Tibial nerve (tissue), 3 donors: Measurements from ENCODE around the gene PTPRD.

ENCODE experiments used
- CTCF ChIP-seq, 5 experiments: fragments of 200-600 bp in 3 of 5; fragments of 450-650 bp in 2 of 5; sonication (generic) in 3 of 5; IDR thresholded peaks; one replicate each; pipeline ENCODE4 v1.5.1; 2016 to 2019; ENCODE audit warnings: antibody characterized with exemption in 5 of 5, mild to moderate bottlenecking in 3 of 5, moderate library complexity in 2 of 5
- POLR2A ChIP-seq, 2 donors: fragments of 450-650 bp; IDR thresholded peaks; one replicate each; pipeline ENCODE4 v1.6.1; 2017; ENCODE audit warnings: antibody characterized with exemption in 2 of 2, mild to moderate bottlenecking in 2 of 2, moderate library complexity in 2 of 2

GRCh38 chr9:8477450-8477849 lies 2135.4 kb downstream of the PTPRD start:
- TF ChIP-seq CTCF (IDR thresholded peaks at IDR 0.05) (no peak), POLR2A (IDR thresholded peaks at IDR 0.05) (no peak)
